DOHH2 (cell line): ENCODE measurements around the gene ARL6IP5.

Experiments used
- H3F3A ChIP-seq: fragments of 200-600 bp; sonication (generic), shearing (Covaris generic); 2 replicates; pipeline ENCODE4 v1.6.0; 2016; ENCODE audit warnings: antibody characterized with exemption, mild to moderate bottlenecking; ENCODE audit not compliant: control insufficient read depth, insufficient read depth
- H3K27ac ChIP-seq: fragments of 200-600 bp; sonication (generic); 2 replicates; pipeline ENCODE4 v1.5.1; 2014; ENCODE audit warnings: low read depth, mild to moderate bottlenecking, low read length, moderate library complexity
- H3K27me3 ChIP-seq: fragments of 200-600 bp; sonication (generic); 2 replicates; pipeline ENCODE4 v1.6.1; 2014; ENCODE audit warnings: mild to moderate bottlenecking, low read length, mixed read lengths; ENCODE audit not compliant: control insufficient read depth
- H3K36me3 ChIP-seq: fragments of 200-600 bp; sonication (generic); 2 replicates; pipeline ENCODE4 v1.6.1; 2014; ENCODE audit warnings: mild to moderate bottlenecking, low read length, moderate library complexity, mixed read lengths; ENCODE audit not compliant: control insufficient read depth
- H3K4me1 ChIP-seq: fragments of 200-600 bp; sonication (generic); 2 replicates; pipeline ENCODE4 v1.6.1; 2014; ENCODE audit warnings: mild to moderate bottlenecking, low read length, mixed read lengths; ENCODE audit not compliant: control insufficient read depth
- H3K4me2 ChIP-seq: fragments of 200-600 bp; sonication (generic); 2 replicates; pipeline ENCODE4 v1.6.0; 2014; ENCODE audit warnings: mild to moderate bottlenecking, low read length, moderate library complexity
- H3K4me3 ChIP-seq: fragments of 200-600 bp; sonication (generic); 2 replicates; pipeline ENCODE4 v1.5.1; 2014; ENCODE audit warnings: mild to moderate bottlenecking, low read length, mixed read lengths
- H3K79me2 ChIP-seq: fragments of 200-600 bp; sonication (generic); 2 replicates; pipeline ENCODE4 v1.6.1; 2014; ENCODE audit warnings: mild to moderate bottlenecking, low read length, mixed read lengths; ENCODE audit not compliant: control insufficient read depth
- H3K9me2 ChIP-seq: fragments of 200-600 bp; sonication (generic); replicated peaks from 2 replicates; pipeline ENCODE4 v1.6.1; 2014; ENCODE audit warnings: mild to moderate bottlenecking, low read length, mixed read lengths; ENCODE audit not compliant: control insufficient read depth
- H3K9me3 ChIP-seq: fragments of 200-600 bp; sonication (generic); 2 replicates; pipeline ENCODE4 v1.6.1; 2014; ENCODE audit warnings: antibody characterized with exemption, low read length, mixed read lengths; ENCODE audit not compliant: control insufficient read depth, insufficient read depth
- H4K20me1 ChIP-seq: fragments of 200-600 bp; sonication (generic); 2 replicates; pipeline ENCODE4 v1.6.0; 2014; ENCODE audit warnings: low read depth, mild to moderate bottlenecking, antibody characterized with exemption, low read length, moderate library complexity; ENCODE audit not compliant: control insufficient read depth, insufficient read depth
- CTCF ChIP-seq: fragments of 200-600 bp; sonication (generic); IDR thresholded peaks from one replicate; pipeline ENCODE4 v1.5.1; 2014; ENCODE audit warnings: antibody characterized with exemption, mild to moderate bottlenecking, low read depth, low read length; ENCODE audit not compliant: poor library complexity, severe bottlenecking
- EZH2phosphoT487 ChIP-seq: fragments of 200-600 bp; sonication (generic); IDR thresholded peaks from 2 replicates; pipeline ENCODE4 v1.6.1; 2017; ENCODE audit warnings: borderline replicate concordance, mild to moderate bottlenecking, antibody characterized with exemption, low read length, moderate library complexity, mixed read lengths

The ARL6IP5 gene

GRCh38 chr3:69121513-69121912 is 36.8 kb downstream of the ARL6IP5 start:
- Histone ChIP-seq H3K9me2 (no peaks in the 10 kb centered on the region), H3K36me3 (no peaks in the 10 kb centered on the region), H3K4me1 (no peaks in the 10 kb centered on the region), H3K27me3 (peaks cover 16% of the 10 kb centered on the region; the same call in 1 of the 2 replicates), H3K4me2 (no peak overlapping the region), H4K20me1 (no peaks in the 10 kb centered on the region), H3K9me3 (no peaks in the 10 kb centered on the region), H3K27ac (no peak overlapping the region), H3K4me3 (no peak overlapping the region), H3K79me2 (no peaks in the 10 kb centered on the region), H3F3A (no peaks in the 10 kb centered on the region)
- TF ChIP-seq CTCF (no peak), EZH2phosphoT487 (no peak)

GRCh38 chr3:69121950-69122349 is 37.2 kb downstream of the ARL6IP5 start:
- Histone ChIP-seq H3K4me3 (no peak overlapping the region), H3K27ac (no peak overlapping the region), H3F3A (no peaks in the 10 kb centered on the region), H3K4me1 (no peaks in the 10 kb centered on the region), H3K9me2 (no peaks in the 10 kb centered on the region), H3K9me3 (no peaks in the 10 kb centered on the region), H3K4me2 (no peak overlapping the region), H3K36me3 (no peaks in the 10 kb centered on the region), H3K27me3 (peaks cover 18% of the 10 kb centered on the region), H3K79me2 (no peaks in the 10 kb centered on the region), H4K20me1 (no peaks in the 10 kb centered on the region)
- TF ChIP-seq CTCF: no peak
- TF ChIP-seq EZH2phosphoT487: no peak

GRCh38 chr3:69122403-69122802 is 37.7 kb downstream of the ARL6IP5 start, which contains the start of gene LMOD3:
Gene LMOD3 (minus strand): TSS chr3:69122595. CDS start chr3:69122386, 209 bp downstream.
- H3K9me3 ChIP-seq: no peaks in the 10 kb centered on the region
- no peaks in the 10 kb centered on the region for H3K9me2 ChIP-seq
- H3F3A ChIP-seq: no peaks in the 10 kb centered on the region
- H3K79me2 ChIP-seq: no peaks in the 10 kb centered on the region
- TF ChIP-seq EZH2phosphoT487 (no peak), CTCF (no peak)
- H3K27me3 ChIP-seq: peaks cover 21% of the 10 kb centered on the region
- H3K4me1 ChIP-seq: no peaks in the 10 kb centered on the region
- H4K20me1 ChIP-seq: no peaks in the 10 kb centered on the region
- H3K4me2 ChIP-seq: no peak within 1 kb of the TSS
- no peaks in the 10 kb centered on the region for H3K36me3 ChIP-seq
- no peak within 1 kb of the TSS for H3K27ac ChIP-seq
- no peak within 1 kb of the TSS for H3K4me3 ChIP-seq

- Histone ChIP-seq H3K4me2 (no peak overlapping the region), H3K36me3 (no peaks in the 10 kb centered on the region), H3K4me1 (no peaks in the 10 kb centered on the region), H3K9me2 (no peaks in the 10 kb centered on the region), H3K9me3 (no peaks in the 10 kb centered on the region), H3K4me3 (no peak overlapping the region), H3K27ac (no peak overlapping the region), H3K27me3 (peaks cover 27% of the 10 kb centered on the region), H4K20me1 (no peaks in the 10 kb centered on the region), H3F3A (no peaks in the 10 kb centered on the region), H3K79me2 (no peaks in the 10 kb centered on the region)
- no peak for TF ChIP-seq CTCF
- no peak for TF ChIP-seq EZH2phosphoT487
Observed at GRCh38 chr3:69126216-69126615, 41.5 kb downstream of the ARL6IP5 start.
